Raji (cell line): Measurements from ENCODE around the gene ASAP3.

Source experiments
- POLR2A ChIP-seq: IDR thresholded peaks from 2 replicates; pipeline ENCODE4 v1.6.1; 2011; ENCODE audit warnings: low read depth, low read length, control low read depth; ENCODE audit not compliant: insufficient read depth

The ASAP3 gene

DNA sequence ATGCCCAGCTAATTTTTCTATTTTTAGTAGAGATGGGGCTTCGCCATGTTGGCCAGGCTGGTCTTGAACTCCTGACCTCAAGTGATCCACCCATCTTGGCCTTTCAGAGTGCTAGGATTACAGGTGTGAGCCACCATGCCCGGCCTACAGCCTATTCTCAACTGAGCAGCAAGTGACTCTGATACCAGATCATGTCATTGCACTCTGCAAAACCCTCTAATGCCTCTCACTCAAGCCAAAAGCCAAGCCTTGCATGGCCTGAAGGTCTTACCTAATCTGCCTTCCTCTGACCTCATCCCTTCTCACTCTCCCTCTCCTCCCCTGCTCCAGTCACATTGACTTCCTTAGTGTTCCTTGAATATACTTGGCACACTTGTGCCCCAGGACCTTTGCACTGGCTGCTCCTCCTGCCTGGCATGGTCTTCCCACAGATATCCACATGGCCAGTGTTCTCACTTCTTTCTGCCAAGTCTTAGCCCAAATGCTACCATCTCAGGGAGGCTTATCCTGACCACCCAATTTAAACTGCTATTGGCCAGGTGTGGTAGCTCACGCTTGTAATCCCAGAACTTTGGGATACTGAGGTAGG, 8.2 kb upstream of the ASAP3 start:
- TF ChIP-seq POLR2A, result no peak

DNA sequence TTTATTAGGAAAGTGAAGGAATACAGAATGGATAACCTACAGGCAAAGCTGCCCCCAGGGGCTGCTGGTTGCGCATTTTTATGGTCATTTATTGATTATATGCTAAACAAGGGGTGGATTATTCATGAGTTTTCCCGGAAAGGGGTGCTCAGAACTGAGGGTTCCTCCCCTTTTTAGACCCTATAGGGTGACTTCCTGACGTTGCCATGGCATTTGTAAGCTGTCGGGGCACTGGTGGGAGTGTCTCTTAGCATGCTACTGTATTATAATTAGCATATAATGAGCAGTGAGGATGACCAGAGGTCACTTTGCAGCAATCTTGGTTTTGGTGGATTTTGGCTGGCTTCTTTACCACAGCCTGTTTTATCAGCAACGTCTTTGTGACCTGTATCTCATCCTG, 5.9 kb upstream of the ASAP3 start:
- TF ChIP-seq POLR2A, result no peak

DNA sequence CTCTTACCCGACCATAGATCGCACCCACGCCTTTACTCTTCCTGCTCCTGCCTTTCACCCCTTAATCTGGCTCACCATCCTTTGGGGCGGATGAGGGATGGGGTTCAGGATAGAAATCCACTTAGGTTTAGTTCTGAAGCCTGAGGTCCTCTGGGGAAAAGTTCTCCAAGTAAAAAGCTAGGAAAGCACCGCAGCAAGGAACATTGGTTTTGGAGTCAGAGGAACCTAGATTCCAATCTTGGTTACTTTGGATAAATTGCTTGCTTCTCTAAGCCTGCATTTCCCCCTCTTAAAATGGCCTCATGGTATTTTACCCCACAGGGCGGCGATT, 988 bp upstream of the ASAP3 start:
- TF ChIP-seq POLR2A, result no peak

DNA sequence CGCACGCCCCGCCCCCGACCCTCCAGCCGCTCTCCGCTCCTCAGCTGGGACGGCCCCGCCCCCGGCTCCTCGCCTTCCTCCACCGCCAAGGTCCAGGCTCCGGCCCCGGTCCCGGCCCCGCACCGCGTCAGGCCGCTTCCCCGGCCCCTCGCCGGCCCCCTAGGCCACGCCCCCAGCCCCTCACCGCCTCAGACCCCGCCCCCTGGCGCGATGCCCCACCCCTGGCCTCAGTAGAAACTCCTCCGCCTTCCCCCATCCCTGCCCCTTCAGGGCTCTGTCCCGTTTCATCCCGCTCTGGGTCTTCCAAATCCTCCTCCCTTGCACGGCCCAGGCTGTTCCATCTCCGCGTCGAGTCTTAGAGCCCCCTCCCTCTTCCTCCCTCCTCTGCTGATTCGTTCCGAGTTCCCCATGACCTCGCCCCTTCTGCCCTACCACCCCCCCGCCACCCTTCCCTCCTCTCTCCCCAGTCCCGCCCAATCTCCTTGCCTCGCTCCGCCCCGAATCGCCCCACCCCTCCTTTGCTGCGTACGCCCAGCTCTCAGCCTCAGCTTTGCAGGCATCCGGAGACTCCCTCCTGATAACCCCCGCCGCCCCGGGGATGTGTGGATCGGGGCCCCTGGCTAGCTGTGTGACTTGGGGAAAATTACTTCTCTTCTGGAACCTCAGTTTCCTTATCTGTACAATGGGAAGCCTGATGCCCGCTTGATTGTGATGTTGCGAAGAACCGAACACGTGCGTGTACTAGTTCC, 448 bp upstream of the ASAP3 start:
- TF ChIP-seq POLR2A, result peak; percentile 88

DNA sequence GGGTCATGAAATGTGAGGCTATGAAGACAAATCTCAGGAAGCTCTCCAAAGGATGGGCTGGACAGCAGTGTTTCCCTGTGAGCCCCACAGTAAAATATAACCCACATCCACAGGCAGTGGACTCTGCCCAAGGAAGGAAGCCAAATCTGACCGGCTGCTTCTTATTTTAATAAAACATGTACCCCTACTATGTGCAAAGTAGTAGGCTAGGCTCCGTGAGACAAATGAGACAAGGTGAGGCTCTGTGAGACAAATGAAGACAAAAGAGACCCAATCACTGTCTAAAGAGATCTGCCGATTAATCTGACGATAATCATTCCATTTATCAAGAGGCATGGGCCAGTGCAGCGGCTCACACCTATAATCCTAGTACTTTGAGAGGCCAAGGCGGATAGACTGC, 2.1 kb downstream of the ASAP3 start:
- TF ChIP-seq POLR2A, result no peak

DNA sequence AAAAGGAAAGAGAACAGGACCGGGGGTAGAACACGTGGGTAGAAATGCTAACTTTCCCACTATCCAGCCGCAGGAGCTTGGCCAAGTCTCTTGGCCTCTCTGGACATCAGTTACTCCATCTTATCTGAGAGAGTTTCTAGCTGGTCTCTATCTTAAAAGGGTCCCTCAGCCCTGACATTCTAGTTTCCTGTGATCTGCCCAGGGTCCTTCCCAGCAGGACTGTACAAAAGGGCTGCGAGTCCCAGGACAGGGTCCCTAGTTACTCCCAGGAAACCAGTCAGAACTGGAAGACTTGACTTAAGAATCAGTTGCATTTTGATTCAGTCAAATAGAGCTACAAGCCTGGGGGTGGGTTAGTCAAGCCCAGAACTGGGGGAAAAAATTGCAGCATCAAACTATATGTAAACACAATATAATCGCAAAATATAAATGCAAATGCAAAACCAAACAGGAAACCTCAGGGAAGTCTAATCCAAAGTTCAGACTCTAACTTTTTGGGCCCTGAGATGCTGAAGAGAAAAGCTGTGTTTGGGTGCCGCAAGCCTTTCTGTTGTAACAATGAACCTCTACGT, 2.9 kb downstream of the ASAP3 start:
- TF ChIP-seq POLR2A, result no peak

DNA sequence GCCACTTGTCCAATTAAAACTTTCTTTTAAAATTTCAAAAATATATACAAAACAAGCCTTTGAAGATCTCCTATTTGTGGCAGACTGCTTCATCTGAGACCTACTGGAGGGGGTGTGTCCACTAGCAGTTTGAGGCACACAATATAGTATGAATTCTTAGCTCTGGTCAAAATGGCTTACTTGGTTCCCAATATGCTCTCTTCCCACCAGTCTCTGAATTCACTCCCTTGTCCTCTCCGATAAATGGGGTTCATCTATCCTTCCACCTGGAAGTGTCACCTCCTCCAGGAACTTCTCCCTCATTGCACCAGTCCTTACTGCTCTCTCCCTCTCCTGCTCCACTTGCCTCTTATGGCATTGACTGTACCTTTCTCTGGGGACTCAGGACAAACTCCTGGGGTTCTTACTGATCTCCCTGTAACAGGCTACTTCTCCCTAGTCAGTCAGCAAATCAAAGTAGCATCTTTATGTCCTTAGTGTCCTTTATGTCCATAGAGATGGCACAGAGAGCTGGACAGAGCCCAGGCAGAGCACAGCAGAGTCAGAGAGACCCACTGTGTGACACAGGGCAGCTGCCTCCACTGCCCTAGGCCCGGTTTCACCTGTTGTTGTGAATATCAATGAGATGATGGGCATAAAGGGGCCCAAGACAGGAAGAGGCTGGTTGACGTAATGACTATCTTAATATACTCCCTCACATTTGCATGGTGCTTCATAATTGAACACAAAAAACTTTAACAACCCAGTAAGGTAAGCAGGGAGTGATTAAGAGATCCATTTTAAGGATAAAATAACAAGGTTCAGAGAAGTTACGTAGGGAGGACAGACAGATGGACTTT, 3.6 kb downstream of the ASAP3 start:
- peak; percentile 60; the same call in 1 of the 2 replicates for TF ChIP-seq POLR2A

DNA sequence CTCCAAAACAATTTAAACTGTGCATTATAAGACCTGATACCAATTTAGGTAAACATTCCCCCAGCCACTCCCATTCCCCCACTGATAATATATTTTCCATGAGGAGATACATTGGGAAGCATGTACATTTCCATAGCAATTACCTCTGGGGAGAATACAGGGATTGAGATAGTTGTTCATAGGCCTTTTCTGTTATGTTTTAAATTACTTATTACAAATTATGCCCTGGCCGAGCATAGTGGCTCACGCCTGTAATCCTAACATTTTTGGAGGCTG, 4.4 kb downstream of the ASAP3 start:
- no peak for TF ChIP-seq POLR2A

DNA sequence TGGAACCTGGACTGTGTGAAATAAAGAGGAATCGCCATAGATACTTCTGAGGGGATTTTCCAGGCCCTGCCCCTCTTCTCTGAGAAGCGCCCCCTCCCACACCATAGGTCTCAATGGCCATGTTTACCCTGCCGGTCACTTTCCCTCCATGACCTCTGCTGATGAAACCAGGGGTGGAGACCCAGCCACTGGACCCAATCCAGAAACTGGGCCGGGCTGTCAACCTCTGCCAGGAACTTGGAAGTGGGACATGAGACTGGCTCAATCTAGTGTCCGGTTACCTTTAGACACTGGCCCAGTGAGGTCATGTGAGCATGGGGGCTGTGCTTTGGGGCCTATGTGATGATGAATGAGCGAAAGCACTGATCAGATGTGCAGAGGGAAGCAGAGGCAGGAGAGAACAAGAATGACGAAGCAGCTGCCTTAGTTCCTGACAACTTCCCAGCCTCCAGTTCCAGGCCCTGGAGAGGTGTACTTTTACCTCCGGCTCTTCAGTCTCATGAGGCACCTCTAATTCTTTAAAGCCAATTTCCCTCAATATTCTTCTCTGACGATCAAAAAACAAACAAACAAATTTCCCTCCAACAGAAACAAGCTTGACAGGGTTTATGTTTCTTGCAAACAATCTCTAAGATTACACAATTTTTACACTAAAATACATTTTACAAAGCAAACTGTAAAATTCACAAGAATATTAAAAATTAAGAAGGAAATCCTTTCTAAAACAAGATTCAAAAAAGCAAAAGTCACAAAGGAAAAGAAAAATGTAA, 4.9 kb downstream of the ASAP3 start:
- no peak for TF ChIP-seq POLR2A

DNA sequence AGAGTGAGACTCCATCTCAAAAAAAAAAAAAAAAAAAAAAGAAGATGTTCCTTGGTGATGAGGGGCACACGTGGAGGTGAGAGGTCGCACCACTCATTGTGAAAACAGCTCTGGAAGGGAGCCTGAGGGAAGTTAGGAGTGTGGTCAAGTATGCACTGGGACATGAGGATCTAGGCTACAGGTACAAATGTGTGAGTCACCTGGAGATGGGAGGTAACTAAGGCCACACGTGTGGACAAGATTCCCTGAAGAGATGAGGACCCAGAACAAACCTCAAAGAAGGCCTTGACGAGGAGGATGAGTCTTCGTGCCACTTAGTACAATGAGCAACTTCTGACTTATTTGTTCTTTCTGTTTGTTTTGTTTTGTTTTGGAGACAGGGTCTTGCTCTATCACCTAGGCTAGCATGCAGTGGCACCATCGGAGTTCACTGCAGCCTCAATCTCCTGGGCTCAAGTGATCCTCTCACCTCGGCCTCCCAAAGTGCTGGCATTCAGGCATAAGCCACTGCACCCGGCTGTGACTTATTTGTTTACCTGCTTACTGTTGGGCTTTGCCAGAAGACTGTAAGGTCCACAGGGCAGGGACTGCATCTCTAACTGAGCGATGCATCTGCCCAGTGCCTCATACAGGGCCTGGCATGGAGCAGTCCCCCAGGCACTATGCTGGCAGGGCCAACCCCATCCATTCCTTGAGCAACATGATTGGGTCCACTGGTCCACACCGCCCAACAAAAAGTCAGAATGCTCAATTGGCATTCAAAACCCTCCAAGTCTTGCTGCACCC, 6.4 kb downstream of the ASAP3 start:
- TF ChIP-seq POLR2A, result no peak

DNA sequence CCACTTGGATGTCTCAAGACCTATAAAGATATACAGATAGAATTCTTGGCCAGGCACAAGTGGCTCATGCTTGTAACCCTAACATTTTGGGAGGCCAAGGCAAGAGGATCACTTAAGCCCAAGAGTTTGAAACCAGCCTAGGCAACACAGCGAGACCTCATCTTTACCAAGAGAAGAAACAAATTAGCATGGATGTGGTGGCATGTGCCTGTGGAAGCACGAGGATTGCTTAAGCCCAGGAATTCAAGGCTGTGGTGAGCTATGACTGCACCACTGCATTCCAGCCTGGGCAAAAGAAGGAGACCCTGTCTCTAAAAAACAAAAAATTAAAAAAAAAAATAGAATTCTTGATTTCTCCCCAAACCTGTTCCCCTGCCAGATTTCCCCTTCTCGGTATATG, 8.3 kb downstream of the ASAP3 start:
- TF ChIP-seq POLR2A, result no peak

DNA sequence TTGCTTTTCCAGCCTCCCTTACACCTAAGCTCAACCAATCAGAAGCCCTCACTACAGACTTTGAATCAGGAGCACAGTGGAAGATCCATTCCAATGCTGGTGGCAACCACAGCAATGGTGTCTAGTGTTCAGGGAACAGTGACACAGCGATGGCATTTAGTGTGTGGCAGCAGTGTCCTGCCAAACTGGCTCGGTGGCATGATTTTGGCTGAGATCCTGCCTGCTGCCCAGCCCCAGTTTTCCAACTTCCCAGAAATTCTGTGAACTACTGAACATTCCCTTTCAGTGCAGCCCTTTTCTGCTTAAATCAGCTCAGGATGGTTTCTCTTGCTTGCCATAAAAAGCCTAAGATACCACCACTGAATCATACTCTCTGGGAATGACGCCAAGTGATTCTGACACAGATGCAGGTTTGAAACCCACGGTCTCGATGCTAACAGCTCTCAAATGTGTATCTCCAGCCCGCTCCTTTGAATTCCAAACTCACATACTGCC, 8.8 kb downstream of the ASAP3 start:
- no peak for TF ChIP-seq POLR2A

DNA sequence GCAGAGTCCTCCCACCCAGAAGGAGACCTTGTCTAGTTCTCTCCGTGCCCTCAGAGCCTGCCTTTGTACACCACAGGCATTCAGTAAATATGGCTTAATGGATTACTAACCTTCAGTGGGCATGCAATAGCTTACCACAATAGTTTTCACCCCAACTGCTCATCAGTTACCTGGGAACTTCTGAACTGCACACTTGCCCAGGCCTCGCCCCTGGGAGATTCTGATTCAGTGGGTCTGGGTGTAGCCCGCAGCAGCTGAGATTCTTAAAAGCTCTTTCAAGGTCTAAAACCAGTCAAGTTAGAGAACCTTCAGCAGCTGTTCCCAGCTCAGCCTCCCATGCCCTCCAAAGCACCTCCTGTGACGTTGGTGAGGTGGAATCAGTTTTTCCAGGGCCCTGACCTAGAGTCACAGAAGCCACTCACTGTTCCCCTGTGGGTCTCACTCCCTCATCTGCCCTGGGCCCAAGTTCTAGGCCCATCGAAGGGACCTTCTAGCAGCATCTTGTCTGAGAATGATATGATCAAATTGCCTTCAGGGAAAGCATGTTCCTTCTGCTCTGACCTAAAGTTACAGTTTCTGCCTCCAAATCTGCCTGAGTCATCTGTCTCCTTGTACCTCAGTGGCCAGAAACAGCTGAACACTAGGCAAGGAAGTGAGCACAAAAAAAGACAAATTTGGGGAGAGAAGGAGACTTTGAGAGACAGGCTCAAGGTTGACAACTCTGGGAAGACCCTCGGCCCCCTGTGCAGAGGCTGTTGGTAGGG, 10.8 kb downstream of the ASAP3 start:
- TF ChIP-seq POLR2A, result no peak
